HepG2 (cell line): ENCODE data around the gene GRAMD2A. TPM values are rescaled to one million over a fixed set of nuclear protein-coding genes. Genes with fewer than 3 reads are reported as not detected.

Experiments used
- ARNTL ChIP-seq: sonication (generic); formaldehyde crosslinking; IDR thresholded peaks from 2 replicates; pipeline ENCODE4 v1.4.0; 2020; ENCODE audit warnings: mild to moderate bottlenecking, missing genetic modification reagents
- BHLHE40 ChIP-seq: IDR thresholded peaks from 2 replicates; pipeline ENCODE4 v1.6.1; 2011; ENCODE audit warnings: low read length, improper control_type of control experiment
- ELF4 ChIP-seq: sonication (generic); formaldehyde crosslinking; IDR thresholded peaks from 2 replicates; pipeline ENCODE4 v1.5.0; 2020; ENCODE audit warnings: missing genetic modification reagents, mild to moderate bottlenecking, moderate library complexity, borderline replicate concordance
- GZF1 ChIP-seq: sonication (generic); formaldehyde crosslinking; IDR thresholded peaks from 2 replicates; pipeline ENCODE4 v1.5.1; 2020; ENCODE audit warnings: mild to moderate bottlenecking, missing genetic modification reagents
- HNF1A ChIP-seq, 2 experiments: sonication (generic) in 1 of 2; formaldehyde crosslinking in 1 of 2; IDR thresholded peaks; 2 replicates each; pipeline versions ENCODE4 v1.4.0 to v1.6.1; 2016 to 2020; ENCODE audit warnings: borderline replicate concordance in 1 of 2, low read depth in 1 of 2, mild to moderate bottlenecking in 1 of 2, missing genetic modification reagents in 1 of 2
- IKZF4 ChIP-seq: sonication (generic); formaldehyde crosslinking; IDR thresholded peaks from 2 replicates; pipeline ENCODE4 v1.5.1; 2020; ENCODE audit warnings: borderline replicate concordance, mild to moderate bottlenecking, low read depth, missing genetic modification reagents; ENCODE audit errors: not compliant biosample characterization
- JUNB ChIP-seq: sonication (generic); formaldehyde crosslinking; IDR thresholded peaks from 2 replicates; pipeline ENCODE4 v1.8.0; 2022; ENCODE audit warnings: missing genetic modification reagents, mild to moderate bottlenecking, borderline replicate concordance
- KDM5B ChIP-seq: sonication (generic); formaldehyde crosslinking; IDR thresholded peaks from 2 replicates; pipeline ENCODE4 v1.4.0; 2020; ENCODE audit warnings: missing genetic modification reagents, mild to moderate bottlenecking, borderline replicate concordance
- MAZ ChIP-seq, 2 experiments: sonication (generic) in 1 of 2; formaldehyde crosslinking in 1 of 2; IDR thresholded peaks; 2 replicates each; pipeline versions ENCODE4 v1.5.0 to v1.6.1; 2012 to 2020; ENCODE audit warnings: low read depth in 2 of 2, mild to moderate bottlenecking in 2 of 2, borderline replicate concordance in 1 of 2, improper control_type of control experiment in 1 of 2, low read length in 1 of 2, missing genetic modification reagents in 1 of 2, moderate library complexity in 1 of 2
- MLX ChIP-seq: IDR thresholded peaks from 2 replicates; pipeline ENCODE4 v1.6.1; 2016
- MYC ChIP-seq: sonication (generic); formaldehyde crosslinking; IDR thresholded peaks from 2 replicates; pipeline ENCODE4 v1.9.0; 2021; ENCODE audit warnings: missing genetic modification reagents, borderline replicate concordance
- REXO4 ChIP-seq: sonication (generic); formaldehyde crosslinking; IDR thresholded peaks from 2 replicates; pipeline ENCODE4 v1.8.0; 2022; ENCODE audit warnings: missing genetic modification reagents, mild to moderate bottlenecking, borderline replicate concordance
- SSRP1 ChIP-seq: IDR thresholded peaks from 2 replicates; pipeline ENCODE4 v1.6.1; 2016; ENCODE audit warnings: control low read depth
- TFE3 ChIP-seq: IDR thresholded peaks from 2 replicates; pipeline ENCODE4 v1.6.1; 2016
- XRCC5 ChIP-seq: fragments of 200-400 bp; formaldehyde crosslinking; optimal IDR thresholded peaks from 2 replicates; pipeline ENCODE3; 2017; ENCODE audit warnings: mild to moderate bottlenecking, low read length
- ZNF567 ChIP-seq: sonication (generic); formaldehyde crosslinking; IDR thresholded peaks from 2 replicates; pipeline ENCODE4 v1.8.1; 2023; ENCODE audit warnings: mild to moderate bottlenecking, missing genetic modification reagents, borderline replicate concordance
- ZNF766 ChIP-seq: sonication (generic); formaldehyde crosslinking; IDR thresholded peaks from 2 replicates; pipeline ENCODE4 v1.5.0; 2020; ENCODE audit warnings: missing genetic modification reagents, borderline replicate concordance
- ZNF781 ChIP-seq: sonication (generic); formaldehyde crosslinking; IDR thresholded peaks from 2 replicates; pipeline ENCODE4 v1.5.1; 2020; ENCODE audit warnings: borderline replicate concordance, mild to moderate bottlenecking, missing genetic modification reagents; ENCODE audit errors: not compliant biosample characterization
- polyA plus RNA-seq, 8 experiments: library from polyadenylated mRNA; depleted of rRNA in 3 of 8; stranded (reverse) in 7 of 8; unstranded in 1 of 8; fragments of >200 nt; fragmentation: Illumina TruSeq in 4 of 8; extraction: Trizol in 4 of 8; gene quantifications; 2 replicates each; pipeline versions ENCODE4 v1.2.1 to v1.2.3, GENCODE V29; 2011 to 2016; ENCODE audit warnings: low read depth in 4 of 8, missing spikeins in 1 of 8, mixed read lengths in 1 of 8; ENCODE audit not compliant: insufficient read depth in 1 of 8
- total RNA-seq, 5 experiments: library from RNA; depleted of rRNA; stranded (reverse); fragments of >200 nt; fragmentation: Illumina TruSeq; extraction: Trizol; gene quantifications; 2 replicates each; pipeline ENCODE4 v1.2.3, GENCODE V29; 2016; ENCODE audit warnings: low read depth in 1 of 5
- TF ChIP-seq, protein P1 (sequence below): sonication (generic); formaldehyde crosslinking; IDR thresholded peaks from 2 replicates; pipeline ENCODE4 v1.4.0; 2020; ENCODE audit warnings: missing genetic modification reagents, mild to moderate bottlenecking, borderline replicate concordance

Gene GRAMD2A
- total and polyA plus RNA-seq, 2 of the 13 experiments (the other 11 are each of a cell fraction or from before 2014, with no cell fraction given) = 0.04 TPM; not detected in 1

- TF ChIP-seq HNF1A (IDR thresholded peaks at IDR 0.05; ENCODE audit: low read depth) = no peak
- 0 out of 2 replicates have a peak, but pooled peaks have one; percentile 38 for TF ChIP-seq HNF1A (CRISPR knock-in tag; IDR thresholded peaks at IDR 0.05; ENCODE audit: borderline replicate concordance)
- no peak for TF ChIP-seq ZNF567 (CRISPR knock-in tag)
- no peak for TF ChIP-seq ELF4 (CRISPR knock-in tag)
- no peak for TF ChIP-seq JUNB (CRISPR knock-in tag)
- TF ChIP-seq, protein P1, sequence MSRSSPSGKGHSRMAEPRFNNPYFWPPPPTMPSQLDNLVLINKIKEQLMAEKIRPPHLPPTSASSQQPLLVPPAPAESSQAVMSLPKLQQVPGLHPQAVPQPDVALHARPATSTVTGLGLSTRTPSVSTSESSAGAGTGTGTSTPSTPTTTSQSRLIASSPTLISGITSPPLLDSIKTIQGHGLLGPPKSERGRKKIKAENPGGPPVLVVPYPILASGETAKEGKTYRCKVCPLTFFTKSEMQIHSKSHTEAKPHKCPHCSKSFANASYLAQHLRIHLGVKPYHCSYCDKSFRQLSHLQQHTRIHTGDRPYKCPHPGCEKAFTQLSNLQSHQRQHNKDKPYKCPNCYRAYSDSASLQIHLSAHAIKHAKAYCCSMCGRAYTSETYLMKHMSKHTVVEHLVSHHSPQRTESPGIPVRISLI (CRISPR knock-in tag) = peak; percentile 37; the same call in 1 of the 2 replicates
- TF ChIP-seq KDM5B (CRISPR knock-in tag) = peak; percentile 27; the same call in 1 of the 2 replicates
- TF ChIP-seq ARNTL (CRISPR knock-in tag) = peak; percentile 95
- peak; percentile 5; the same call in 1 of the 2 replicates for TF ChIP-seq MLX (CRISPR knock-in tag)
- no peak for TF ChIP-seq REXO4 (CRISPR knock-in tag)
- no peak for TF ChIP-seq ZNF781 (CRISPR knock-in tag)
- TF ChIP-seq TFE3 (CRISPR knock-in tag) = peak; percentile 60
- peak; percentile 25 for TF ChIP-seq XRCC5
- TF ChIP-seq MAZ (IDR thresholded peaks at IDR 0.05; ENCODE audit: borderline replicate concordance, low read depth, low read length) = no peak; the same call in 1 of the 2 replicates
- TF ChIP-seq MAZ (CRISPR knock-in tag; IDR thresholded peaks at IDR 0.05; ENCODE audit: low read depth) = peak; percentile 88
- peak; percentile 100 for TF ChIP-seq BHLHE40
- TF ChIP-seq ZNF766 = peak; percentile 43; the same call in 1 of the 2 replicates
- peak; percentile 16 for TF ChIP-seq IKZF4 (CRISPR knock-in tag)
- no peak for TF ChIP-seq SSRP1 (CRISPR knock-in tag)
- 0 out of 2 replicates have a peak, but pooled peaks have one; percentile 24 for TF ChIP-seq GZF1 (CRISPR knock-in tag)
- 0 out of 2 replicates have a peak, but pooled peaks have one; percentile 10 for TF ChIP-seq MYC (CRISPR knock-in tag)
These were observed 79.3 kb downstream of the GRAMD2A start, which contains the start of the genes MYO9A and SENP8 (continued) for GRCh38 chr15:72118017-72118978.
